HCT116 (cell line): ENCODE measurements around the gene RNF227.

Experiments used
- CEBPB ChIP-seq: IDR thresholded peaks from 2 replicates; pipeline ENCODE4 v1.6.1; 2012; ENCODE audit warnings: low read depth
- EZH2 ChIP-seq: fragments of 200-600 bp; sonication (generic); IDR thresholded peaks from 2 replicates; pipeline ENCODE4 v1.6.1; 2017; ENCODE audit warnings: antibody characterized with exemption, mixed run types
- EZH2phosphoT487 ChIP-seq: fragments of 200-600 bp; IDR thresholded peaks from 2 replicates; pipeline ENCODE4 v1.6.1; 2018; ENCODE audit warnings: antibody characterized with exemption, borderline replicate concordance
- JUND ChIP-seq: IDR thresholded peaks from 2 replicates; pipeline ENCODE4 v1.6.1; 2012
- POLR2A ChIP-seq: IDR thresholded peaks from 2 replicates; pipeline ENCODE4 v1.7.0; 2011; ENCODE audit warnings: borderline replicate concordance; ENCODE audit not compliant: insufficient read depth, insufficient read length; ENCODE audit errors: extremely low read depth
- SIN3A ChIP-seq: IDR thresholded peaks from 2 replicates; pipeline ENCODE4 v1.6.1; 2012; ENCODE audit warnings: low read depth
- SRF ChIP-seq: IDR thresholded peaks from 2 replicates; pipeline ENCODE4 v1.6.1; 2012; ENCODE audit warnings: low read depth
- TCF7L2 ChIP-seq: IDR thresholded peaks from 2 replicates; pipeline ENCODE4 v1.7.0; 2011; ENCODE audit warnings: borderline replicate concordance, inconsistent platforms; ENCODE audit not compliant: insufficient read depth, insufficient read length; ENCODE audit errors: extremely low read depth
- ZNF274 ChIP-seq: fragments of 200-500 bp; sonication (Bioruptor generic); IDR thresholded peaks from 2 replicates; pipeline ENCODE4 v1.6.1; 2014; ENCODE audit warnings: mild to moderate bottlenecking, low read depth, low read length, inconsistent platforms
- TF ChIP-seq, protein P1 (sequence below), 3 experiments: fragments of 200-600 bp in 1 of 3; sonication (generic) in 1 of 3; IDR thresholded peaks in 2 of 3; conservative IDR thresholded peaks in 1 of 3; 2 replicates each; pipeline ENCODE4 v1.5.1; 2012 to 2017; ENCODE audit warnings: low read depth in 2 of 3, low read length in 2 of 3, antibody characterized with exemption in 1 of 3, borderline replicate concordance in 1 of 3, control low read depth in 1 of 3, mild to moderate bottlenecking in 1 of 3, mixed read lengths in 1 of 3, mixed run types in 1 of 3, moderate library complexity in 1 of 3; ENCODE audit not compliant: insufficient read depth in 1 of 3
- TF ChIP-seq, protein P2 (sequence below): IDR thresholded peaks from 2 replicates; pipeline ENCODE4 v1.6.1; 2012
- TF ChIP-seq, protein P3 (sequence below): IDR thresholded peaks from 2 replicates; pipeline ENCODE4 v1.6.1; 2012; ENCODE audit warnings: low read depth

DNA sequence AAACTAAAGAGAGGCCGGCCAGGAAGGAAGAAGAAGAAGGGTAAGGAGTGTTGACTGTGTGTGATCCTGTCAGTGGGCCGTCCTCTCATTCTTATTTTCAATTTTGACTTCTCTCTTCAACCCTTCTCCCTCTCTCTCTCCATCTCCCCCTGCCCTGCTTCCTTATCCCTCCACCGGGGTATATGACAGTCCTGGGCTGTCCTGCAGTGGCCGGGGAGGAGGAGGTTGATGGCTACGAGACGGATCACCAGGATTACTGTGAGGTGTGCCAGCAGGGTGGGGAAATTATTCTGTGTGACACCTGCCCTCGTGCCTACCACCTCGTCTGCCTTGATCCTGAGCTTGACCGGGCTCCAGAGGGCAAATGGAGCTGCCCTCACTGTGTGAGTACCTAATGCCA lies 21.9 kb downstream of the RNF227 start:
- TF ChIP-seq, protein P1, sequence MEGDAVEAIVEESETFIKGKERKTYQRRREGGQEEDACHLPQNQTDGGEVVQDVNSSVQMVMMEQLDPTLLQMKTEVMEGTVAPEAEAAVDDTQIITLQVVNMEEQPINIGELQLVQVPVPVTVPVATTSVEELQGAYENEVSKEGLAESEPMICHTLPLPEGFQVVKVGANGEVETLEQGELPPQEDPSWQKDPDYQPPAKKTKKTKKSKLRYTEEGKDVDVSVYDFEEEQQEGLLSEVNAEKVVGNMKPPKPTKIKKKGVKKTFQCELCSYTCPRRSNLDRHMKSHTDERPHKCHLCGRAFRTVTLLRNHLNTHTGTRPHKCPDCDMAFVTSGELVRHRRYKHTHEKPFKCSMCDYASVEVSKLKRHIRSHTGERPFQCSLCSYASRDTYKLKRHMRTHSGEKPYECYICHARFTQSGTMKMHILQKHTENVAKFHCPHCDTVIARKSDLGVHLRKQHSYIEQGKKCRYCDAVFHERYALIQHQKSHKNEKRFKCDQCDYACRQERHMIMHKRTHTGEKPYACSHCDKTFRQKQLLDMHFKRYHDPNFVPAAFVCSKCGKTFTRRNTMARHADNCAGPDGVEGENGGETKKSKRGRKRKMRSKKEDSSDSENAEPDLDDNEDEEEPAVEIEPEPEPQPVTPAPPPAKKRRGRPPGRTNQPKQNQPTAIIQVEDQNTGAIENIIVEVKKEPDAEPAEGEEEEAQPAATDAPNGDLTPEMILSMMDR (IDR thresholded peaks at IDR 0.05 in 2 of 3, conservative IDR thresholded peaks at IDR 0.05 in 1 of 3; ENCODE audit: borderline replicate concordance in 1 of 3, insufficient read depth in 1 of 3, low read depth in 2 of 3, low read length in 2 of 3), result no peak
- TF ChIP-seq, protein P2, sequence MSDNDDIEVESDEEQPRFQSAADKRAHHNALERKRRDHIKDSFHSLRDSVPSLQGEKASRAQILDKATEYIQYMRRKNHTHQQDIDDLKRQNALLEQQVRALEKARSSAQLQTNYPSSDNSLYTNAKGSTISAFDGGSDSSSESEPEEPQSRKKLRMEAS, result no peak
- TF ChIP-seq SRF (no peak), POLR2A (no peak), EZH2 (no peak), EZH2phosphoT487 (no peak), TCF7L2 (no peak), CEBPB (no peak), ZNF274 (no peak), JUND (no peak), SIN3A (no peak)
- TF ChIP-seq, protein P3, sequence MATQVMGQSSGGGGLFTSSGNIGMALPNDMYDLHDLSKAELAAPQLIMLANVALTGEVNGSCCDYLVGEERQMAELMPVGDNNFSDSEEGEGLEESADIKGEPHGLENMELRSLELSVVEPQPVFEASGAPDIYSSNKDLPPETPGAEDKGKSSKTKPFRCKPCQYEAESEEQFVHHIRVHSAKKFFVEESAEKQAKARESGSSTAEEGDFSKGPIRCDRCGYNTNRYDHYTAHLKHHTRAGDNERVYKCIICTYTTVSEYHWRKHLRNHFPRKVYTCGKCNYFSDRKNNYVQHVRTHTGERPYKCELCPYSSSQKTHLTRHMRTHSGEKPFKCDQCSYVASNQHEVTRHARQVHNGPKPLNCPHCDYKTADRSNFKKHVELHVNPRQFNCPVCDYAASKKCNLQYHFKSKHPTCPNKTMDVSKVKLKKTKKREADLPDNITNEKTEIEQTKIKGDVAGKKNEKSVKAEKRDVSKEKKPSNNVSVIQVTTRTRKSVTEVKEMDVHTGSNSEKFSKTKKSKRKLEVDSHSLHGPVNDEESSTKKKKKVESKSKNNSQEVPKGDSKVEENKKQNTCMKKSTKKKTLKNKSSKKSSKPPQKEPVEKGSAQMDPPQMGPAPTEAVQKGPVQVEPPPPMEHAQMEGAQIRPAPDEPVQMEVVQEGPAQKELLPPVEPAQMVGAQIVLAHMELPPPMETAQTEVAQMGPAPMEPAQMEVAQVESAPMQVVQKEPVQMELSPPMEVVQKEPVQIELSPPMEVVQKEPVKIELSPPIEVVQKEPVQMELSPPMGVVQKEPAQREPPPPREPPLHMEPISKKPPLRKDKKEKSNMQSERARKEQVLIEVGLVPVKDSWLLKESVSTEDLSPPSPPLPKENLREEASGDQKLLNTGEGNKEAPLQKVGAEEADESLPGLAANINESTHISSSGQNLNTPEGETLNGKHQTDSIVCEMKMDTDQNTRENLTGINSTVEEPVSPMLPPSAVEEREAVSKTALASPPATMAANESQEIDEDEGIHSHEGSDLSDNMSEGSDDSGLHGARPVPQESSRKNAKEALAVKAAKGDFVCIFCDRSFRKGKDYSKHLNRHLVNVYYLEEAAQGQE, result no peak
